GM21360 (cell line): ENCODE results near the gene SRC.
"Not testable (repeated sequence)": the region's sequence is repeated elsewhere in the genome, so short reads cannot be mapped to it uniquely, and the experiment has no call there.

Source experiments
- ATAC-seq: cut with Tn5 transposase; IDR thresholded peaks from one replicate; pipeline ENCODE4 v1.9.1; 2021; ENCODE audit warnings: mild to moderate bottlenecking, moderate library complexity; ENCODE audit not compliant: unreplicated experiment

The SRC gene

GRCh38 chr20:37335642-37336368 lies 10.1 kb upstream of the SRC start:
- ATAC-seq: peak; percentile 21

GRCh38 chr20:37336369-37337207 lies 9.4 kb upstream of the SRC start:
- ATAC-seq: peak; percentile 66

- ATAC-seq: no peak
These were observed 8.5 kb upstream of the SRC start for GRCh38 chr20:37337208-37337991.

GRCh38 chr20:37338380-37338779 lies 7.6 kb upstream of the SRC start:
- not testable (repeated sequence) for ATAC-seq

- ATAC-seq: no peak
These were observed 6.7 kb upstream of the SRC start for GRCh38 chr20:37339208-37339607.

GRCh38 chr20:37339764-37340109 lies 6.2 kb upstream of the SRC start:
- not testable (repeated sequence) for ATAC-seq

GRCh38 chr20:37340998-37341397 lies 4.9 kb upstream of the SRC start:
- no peak for ATAC-seq

- no peak for ATAC-seq
These were observed 4.3 kb upstream of the SRC start for GRCh38 chr20:37341632-37342031.

GRCh38 chr20:37342231-37343177 lies 3.4 kb upstream of the SRC start:
- ATAC-seq: no peak

GRCh38 chr20:37343212-37343993 lies 2.5 kb upstream of the SRC start:
- no peak for ATAC-seq

GRCh38 chr20:37343994-37344355 lies 2.0 kb upstream of the SRC start:
- ATAC-seq: no peak

GRCh38 chr20:37344506-37345338 lies 1.2 kb upstream of the SRC start:
- ATAC-seq: no peak

GRCh38 chr20:37346236-37346534 lies 245 bp downstream of the SRC start:
- no peak for ATAC-seq

GRCh38 chr20:37346535-37347346 lies 801 bp downstream of the SRC start:
- ATAC-seq: no peak

- no peak for ATAC-seq
These were observed 1.4 kb downstream of the SRC start for GRCh38 chr20:37347347-37347823.

GRCh38 chr20:37347891-37348791 lies 2.2 kb downstream of the SRC start:
- no peak for ATAC-seq
